ENCODE results near the gene ZBTB7C.

ZBTB7C gene

GRCh38 chr18:48217258-48218250, 191.6 kb downstream of the ZBTB7C start:
- H3K4me3 ChIP-seq (ENCODE audit: low read depth in 1 of 2, low read length in 2 of 2) = no peak overlapping the region
- DNase-seq (no peak), ATAC-seq (ENCODE audit: insufficient read depth, low read depth) (no peak)
- H3K4me1 ChIP-seq (ENCODE audit: insufficient read depth, low read length) = no peaks in the 10 kb centered on the region
- H4K20me1 ChIP-seq (ENCODE audit: insufficient read depth, low read length) = no peaks in the 10 kb centered on the region; the same call in 1 of the 2 replicates
- no peaks in the 10 kb centered on the region for H3K36me3 ChIP-seq (ENCODE audit: insufficient read depth, low read length)
- no peak overlapping the region for H3K4me2 ChIP-seq (ENCODE audit: insufficient read depth, low read length)
- TF ChIP-seq CTCF (IDR thresholded peaks at IDR 0.05; ENCODE audit: borderline replicate concordance, extremely low read depth, low read length, poor library complexity, severe bottlenecking) = no peak
- no peak for TF ChIP-seq EZH2 (IDR thresholded peaks at IDR 0.05; ENCODE audit: borderline replicate concordance, low read depth, low read length, severe bottlenecking)
- no peaks in the 10 kb centered on the region for H3K9me3 ChIP-seq (ENCODE audit: insufficient read depth, low read length, severe bottlenecking)
- no peaks in the 10 kb centered on the region for H3K79me2 ChIP-seq (ENCODE audit: insufficient read depth, low read length)
- no peak overlapping the region for H3K9ac ChIP-seq (ENCODE audit: low read depth, low read length)
- H3K27ac ChIP-seq (ENCODE audit: low read length) = no peak overlapping the region
- H2AFZ ChIP-seq (ENCODE audit: low read depth, low read length) = no peak overlapping the region
- peaks cover 1% of the 10 kb centered on the region for H3K27me3 ChIP-seq (ENCODE audit: insufficient read depth, low read length, poor library complexity)

GRCh38 chr18:48216639-48217257, 192.4 kb downstream of the ZBTB7C start:
- Histone ChIP-seq H3K27ac (ENCODE audit: low read length) (no peak overlapping the region), H3K27me3 (ENCODE audit: insufficient read depth, low read length, poor library complexity) (no peaks in the 10 kb centered on the region), H3K79me2 (ENCODE audit: insufficient read depth, low read length) (no peaks in the 10 kb centered on the region), H3K36me3 (ENCODE audit: insufficient read depth, low read length) (no peaks in the 10 kb centered on the region), H2AFZ (ENCODE audit: low read depth, low read length) (no peak overlapping the region), H3K9me3 (ENCODE audit: insufficient read depth, low read length, severe bottlenecking) (no peaks in the 10 kb centered on the region), H3K4me2 (ENCODE audit: insufficient read depth, low read length) (no peak overlapping the region), H4K20me1 (ENCODE audit: insufficient read depth, low read length) (no peaks in the 10 kb centered on the region; the same call in 1 of the 2 replicates), H3K4me3 (ENCODE audit: low read depth in 1 of 2, low read length in 2 of 2) (no peak overlapping the region), H3K4me1 (ENCODE audit: insufficient read depth, low read length) (no peaks in the 10 kb centered on the region), H3K9ac (ENCODE audit: low read depth, low read length) (no peak overlapping the region)
- DNase-seq (no peak), ATAC-seq (ENCODE audit: insufficient read depth, low read depth) (no peak)
- TF ChIP-seq EZH2 (IDR thresholded peaks at IDR 0.05; ENCODE audit: borderline replicate concordance, low read depth, low read length, severe bottlenecking) (no peak), CTCF (IDR thresholded peaks at IDR 0.05; ENCODE audit: borderline replicate concordance, extremely low read depth, low read length, poor library complexity, severe bottlenecking) (no peak)

- Histone ChIP-seq H3K9me3 (ENCODE audit: insufficient read depth, low read length, severe bottlenecking) (no peaks in the 10 kb centered on the region), H3K9ac (ENCODE audit: low read depth, low read length) (no peak overlapping the region), H3K27me3 (ENCODE audit: insufficient read depth, low read length, poor library complexity) (no peaks in the 10 kb centered on the region), H3K36me3 (ENCODE audit: insufficient read depth, low read length) (no peaks in the 10 kb centered on the region), H3K4me3 (ENCODE audit: low read depth in 1 of 2, low read length in 2 of 2) (no peak overlapping the region), H4K20me1 (ENCODE audit: insufficient read depth, low read length) (no peaks in the 10 kb centered on the region; the same call in 1 of the 2 replicates), H3K4me1 (ENCODE audit: insufficient read depth, low read length) (no peaks in the 10 kb centered on the region), H3K79me2 (ENCODE audit: insufficient read depth, low read length) (no peaks in the 10 kb centered on the region), H3K27ac (ENCODE audit: low read length) (no peak overlapping the region), H3K4me2 (ENCODE audit: insufficient read depth, low read length) (no peak overlapping the region), H2AFZ (ENCODE audit: low read depth, low read length) (no peak overlapping the region)
- ATAC-seq (ENCODE audit: insufficient read depth, low read depth) (no peak), DNase-seq (no peak)
- TF ChIP-seq CTCF (IDR thresholded peaks at IDR 0.05; ENCODE audit: borderline replicate concordance, extremely low read depth, low read length, poor library complexity, severe bottlenecking) (no peak), EZH2 (IDR thresholded peaks at IDR 0.05; ENCODE audit: borderline replicate concordance, low read depth, low read length, severe bottlenecking) (no peak)
Measured at GRCh38 chr18:48215876-48216638, 193.1 kb downstream of the ZBTB7C start.
